ENCODE measurements around the gene CLDND2. TPM values are rescaled to one million over a fixed set of nuclear protein-coding genes. Genes with fewer than 3 reads are reported as not detected.

CLDND2 gene
- total and polyA plus RNA-seq, 2 of the 4 experiments (the other 2 are of a cell fraction): not detected

DNA sequence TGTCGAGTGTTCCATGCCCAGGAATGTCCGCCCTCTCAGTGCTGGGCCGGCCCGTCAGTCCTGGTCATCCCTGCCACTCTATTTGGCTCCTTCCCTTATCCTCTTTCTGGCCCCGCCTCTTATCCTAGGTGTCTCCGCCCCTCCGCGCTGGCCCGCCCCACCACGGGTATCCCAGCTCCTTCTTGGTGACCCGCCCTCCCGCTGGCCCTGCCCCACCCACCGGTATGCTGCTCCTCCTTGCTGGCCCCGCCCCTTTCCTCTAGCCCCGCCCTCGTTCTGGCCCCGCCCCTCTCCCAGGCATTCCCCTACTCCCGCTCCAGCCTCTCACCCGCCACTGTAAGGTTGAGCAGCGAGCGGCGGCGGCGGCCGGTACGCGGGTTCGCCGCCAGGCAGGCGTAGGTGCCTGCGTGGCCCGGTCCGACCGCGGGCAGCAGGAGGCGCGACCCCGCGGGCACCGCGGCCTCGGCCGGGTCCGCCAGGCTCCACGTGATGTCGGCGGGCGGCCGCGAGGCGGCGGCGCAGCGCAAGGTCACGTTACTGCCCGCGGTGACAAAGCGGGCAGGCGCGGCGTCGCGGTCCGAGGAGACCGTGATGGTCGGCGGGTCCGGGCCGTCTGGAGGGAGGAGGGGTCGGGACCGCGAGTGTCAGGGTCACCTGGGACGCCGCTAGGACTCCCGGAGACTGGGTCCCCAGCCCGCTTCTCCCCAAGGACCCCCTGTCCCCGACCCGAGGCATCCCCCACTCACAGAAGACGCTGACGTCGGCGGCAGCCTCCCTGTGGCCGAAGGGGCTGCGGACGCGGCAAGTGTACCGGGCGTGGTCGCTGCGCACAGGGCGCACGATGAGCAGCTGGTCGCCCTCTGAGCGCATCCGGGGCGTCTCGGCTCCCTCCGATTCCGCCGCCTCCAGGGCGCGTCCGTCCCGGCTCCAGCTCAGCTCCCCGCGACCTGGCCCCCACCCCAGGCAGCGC is 28.8 kb downstream of the CLDND2 start:
- H2AFZ ChIP-seq (replicated peaks; ENCODE audit: low read length, poor library complexity): peak overlapping the region; percentile 98
- no peak overlapping the region for H2BK120ac ChIP-seq (ENCODE audit: low read depth, low read length)
- 0% methylated on average over 21 of the region's 107 CpGs; no CpG with 5 or more reads in 1 of the 2 experiments for WGBS, 2 experiments (ENCODE audit: extremely low coverage in 2 of 2, insufficient read length in 1 of 2)
- peak; percentile 93 for ATAC-seq (ENCODE audit: low read depth)
- no peak overlapping the region for H3K56ac ChIP-seq (ENCODE audit: extremely low read depth, insufficient read depth, low read length)
- H3K9ac ChIP-seq (ENCODE audit: low read depth, low read length): peak overlapping the region; percentile 48; the same call in 1 of the 2 replicates
- no peak overlapping the region for H4K5ac ChIP-seq (ENCODE audit: low read depth, low read length)
- H3K4me2 ChIP-seq (ENCODE audit: low read depth, low read length): peak overlapping the region; percentile 92
- H3K9me3 ChIP-seq (ENCODE audit: control insufficient read depth, insufficient read depth, low read length): no peaks in the 10 kb centered on the region
- CTCF ChIA-PET: interaction anchor here (0.6 to 1.1 kb wide), 2 partner anchors 10 to 19 kb away, joined by 3 to 5 read pairs; no protein-coding TSS in a partner anchor
- no peak overlapping the region for H2BK20ac ChIP-seq (ENCODE audit: low read depth, low read length)
- no peak overlapping the region for H2BK15ac ChIP-seq (ENCODE audit: low read depth, low read length)
- H2BK5ac ChIP-seq (ENCODE audit: low read depth, low read length, poor library complexity, severe bottlenecking): peak overlapping the region; percentile 51
- no TSS peak for BruUV-seq (replicated peaks)
- intact Hi-C loops (cut with micrococcal nuclease) (loop anchor here (1.0 to 5.0 kb wide), 6 partner anchors 26 to 437 kb away; partner anchors contain the start of gene ETFB), dilution Hi-C loops (cut with HindIII; ENCODE audit: low sequenced_read_pairs, unreplicated experiment) (no loop called here), in situ Hi-C loops (cut with MboI; ENCODE audit: low sequenced_read_pairs) (no loop called here)
- H4K91ac ChIP-seq (ENCODE audit: insufficient read depth, low read depth, low read length): 0 out of 2 replicates have a peak overlapping the region, but pooled peaks have one; percentile 6
- peak overlapping the region; percentile 20; the same call in 1 of the 2 replicates for H3K4ac ChIP-seq (ENCODE audit: low read depth, low read length)
- POLR2A ChIA-PET (ENCODE audit: unreplicated experiment): interaction anchor here (0.5 to 0.6 kb wide), 3 partner anchors 18 to 28 kb away, joined by 3 to 5 read pairs (median 4); partner anchors contain the start of gene ETFB
- no peaks in the 10 kb centered on the region for H4K20me1 ChIP-seq (ENCODE audit: insufficient read depth, low read length)
- peak overlapping the region; percentile 76 for H2AK9ac ChIP-seq (replicated peaks; ENCODE audit: low read depth, low read length, poor library complexity)
- H3K27me3 ChIP-seq (ENCODE audit: control insufficient read depth, insufficient read depth, low read length): no peaks in the 10 kb centered on the region
- no peaks in the 10 kb centered on the region for H3K4me1 ChIP-seq (ENCODE audit: control insufficient read depth, insufficient read depth, low read length)
- H3K79me1 ChIP-seq (ENCODE audit: low read depth in 1 of 2, low read length in 2 of 2): no peaks in the 10 kb centered on the region
- no peak overlapping the region; the same call in 1 of the 2 replicates for H3K14ac ChIP-seq (replicated peaks; ENCODE audit: low read depth, low read length)
- peak overlapping the region; percentile 24; the same call in 1 of the 2 replicates for H3K23ac ChIP-seq (ENCODE audit: low read depth, low read length)
- peak overlapping the region; percentile 70 for H3K4me3 ChIP-seq (ENCODE audit: insufficient read depth, low read depth, low read length)
- peak overlapping the region; percentile 2; the same call in 1 of the 2 replicates for H3K27ac ChIP-seq (ENCODE audit: insufficient read depth, low read length)
- peak overlapping the region; percentile 22 to 53; a peak in 2 of 4 replicates for H4K8ac ChIP-seq (ENCODE audit: low read depth in 2 of 2, low read length in 2 of 2)
- no peak overlapping the region for H3K18ac ChIP-seq (ENCODE audit: low read depth, low read length)
- peak; percentile 95 for DNase-seq
- 0 out of 2 replicates have a peak, but pooled peaks cover 4% of the 10 kb centered on the region for H3K9me1 ChIP-seq (ENCODE audit: insufficient read depth, low read length)
- H3K36me3 ChIP-seq (ENCODE audit: control insufficient read depth, insufficient read depth, low read length): peaks cover 5% of the 10 kb centered on the region; the same call in 1 of the 2 replicates
- H2AK5ac ChIP-seq (ENCODE audit: low read depth, low read length): no peak overlapping the region
- TF ChIP-seq RFX5 (IDR thresholded peaks at IDR 0.05; ENCODE audit: low read depth, low read length) (no peak), RCOR1 (IDR thresholded peaks at IDR 0.05; ENCODE audit: insufficient replicate concordance, low read length) (no peak), BHLHE40 (IDR thresholded peaks at IDR 0.05; ENCODE audit: low read depth, low read length) (peak; percentile 96), CHD1 (IDR thresholded peaks at IDR 0.05; ENCODE audit: low read depth, low read length) (no peak), NFE2L2 (IDR thresholded peaks at IDR 0.05; ENCODE audit: low read depth, low read length) (no peak), MXI1 (IDR thresholded peaks at IDR 0.05; ENCODE audit: borderline replicate concordance, low read depth, low read length) (peak; percentile 64; the same call in 1 of the 2 replicates), SMC3 (IDR thresholded peaks at IDR 0.05; ENCODE audit: low read depth, low read length) (no peak; the same call in 1 of the 2 replicates), POLR2A (IDR thresholded peaks at IDR 0.05; ENCODE audit: low read depth, low read length) (peak; percentile 79), MAZ (IDR thresholded peaks at IDR 0.05; ENCODE audit: borderline replicate concordance, low read depth, low read length) (peak; percentile 62; the same call in 1 of the 2 replicates), CEBPB (IDR thresholded peaks at IDR 0.05; ENCODE audit: low read depth, low read length) (no peak), FOS (IDR thresholded peaks at IDR 0.05; ENCODE audit: low read depth, low read length) (no peak)
- TF ChIP-seq, protein P1, sequence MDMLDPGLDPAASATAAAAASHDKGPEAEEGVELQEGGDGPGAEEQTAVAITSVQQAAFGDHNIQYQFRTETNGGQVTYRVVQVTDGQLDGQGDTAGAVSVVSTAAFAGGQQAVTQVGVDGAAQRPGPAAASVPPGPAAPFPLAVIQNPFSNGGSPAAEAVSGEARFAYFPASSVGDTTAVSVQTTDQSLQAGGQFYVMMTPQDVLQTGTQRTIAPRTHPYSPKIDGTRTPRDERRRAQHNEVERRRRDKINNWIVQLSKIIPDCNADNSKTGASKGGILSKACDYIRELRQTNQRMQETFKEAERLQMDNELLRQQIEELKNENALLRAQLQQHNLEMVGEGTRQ (IDR thresholded peaks at IDR 0.05; ENCODE audit: low read depth, low read length): peak; percentile 93
- TF ChIP-seq, protein P2, sequence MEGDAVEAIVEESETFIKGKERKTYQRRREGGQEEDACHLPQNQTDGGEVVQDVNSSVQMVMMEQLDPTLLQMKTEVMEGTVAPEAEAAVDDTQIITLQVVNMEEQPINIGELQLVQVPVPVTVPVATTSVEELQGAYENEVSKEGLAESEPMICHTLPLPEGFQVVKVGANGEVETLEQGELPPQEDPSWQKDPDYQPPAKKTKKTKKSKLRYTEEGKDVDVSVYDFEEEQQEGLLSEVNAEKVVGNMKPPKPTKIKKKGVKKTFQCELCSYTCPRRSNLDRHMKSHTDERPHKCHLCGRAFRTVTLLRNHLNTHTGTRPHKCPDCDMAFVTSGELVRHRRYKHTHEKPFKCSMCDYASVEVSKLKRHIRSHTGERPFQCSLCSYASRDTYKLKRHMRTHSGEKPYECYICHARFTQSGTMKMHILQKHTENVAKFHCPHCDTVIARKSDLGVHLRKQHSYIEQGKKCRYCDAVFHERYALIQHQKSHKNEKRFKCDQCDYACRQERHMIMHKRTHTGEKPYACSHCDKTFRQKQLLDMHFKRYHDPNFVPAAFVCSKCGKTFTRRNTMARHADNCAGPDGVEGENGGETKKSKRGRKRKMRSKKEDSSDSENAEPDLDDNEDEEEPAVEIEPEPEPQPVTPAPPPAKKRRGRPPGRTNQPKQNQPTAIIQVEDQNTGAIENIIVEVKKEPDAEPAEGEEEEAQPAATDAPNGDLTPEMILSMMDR (conservative IDR thresholded peaks at IDR 0.05; ENCODE audit: low read depth, low read length): peak; percentile 33
